SH-SY5Y (cell line): ENCODE measurements around the gene SLC4A11.

Source experiments
- GATA2 ChIP-seq: IDR thresholded peaks from 2 replicates; pipeline ENCODE4 v1.6.1; 2011; ENCODE audit warnings: mild to moderate bottlenecking, low read depth, low read length
- GATA3 ChIP-seq: IDR thresholded peaks from 2 replicates; pipeline ENCODE4 v1.6.1; 2011; ENCODE audit warnings: low read depth, mild to moderate bottlenecking, low read length, moderate library complexity

GRCh38 chr20:3199976-3200755, 38.8 kb downstream of the SLC4A11 start:
- TF ChIP-seq GATA2 (no peak), GATA3 (no peak)
